ENCODE measurements around the gene DCAF5.

DNA sequence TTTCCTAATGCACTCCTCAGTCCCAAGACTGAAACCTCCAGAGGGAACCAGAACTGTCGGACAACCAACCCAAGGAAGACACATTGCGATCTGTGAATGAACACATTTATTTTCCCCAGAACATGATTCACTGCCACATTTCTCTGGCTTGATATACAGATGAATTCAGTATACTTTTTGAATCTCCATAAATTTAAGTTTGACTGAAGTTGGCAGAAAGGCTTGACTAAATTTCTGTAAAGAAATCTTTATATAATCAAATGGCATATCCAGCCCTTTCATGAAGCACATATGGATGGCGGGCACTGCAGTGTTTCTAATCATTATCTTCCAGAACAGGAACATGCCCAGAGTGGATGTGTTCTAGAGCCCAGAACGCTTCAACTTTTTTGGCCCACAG is 56.7 kb downstream of the DCAF5 start:
- TF ChIP-seq, protein P1, sequence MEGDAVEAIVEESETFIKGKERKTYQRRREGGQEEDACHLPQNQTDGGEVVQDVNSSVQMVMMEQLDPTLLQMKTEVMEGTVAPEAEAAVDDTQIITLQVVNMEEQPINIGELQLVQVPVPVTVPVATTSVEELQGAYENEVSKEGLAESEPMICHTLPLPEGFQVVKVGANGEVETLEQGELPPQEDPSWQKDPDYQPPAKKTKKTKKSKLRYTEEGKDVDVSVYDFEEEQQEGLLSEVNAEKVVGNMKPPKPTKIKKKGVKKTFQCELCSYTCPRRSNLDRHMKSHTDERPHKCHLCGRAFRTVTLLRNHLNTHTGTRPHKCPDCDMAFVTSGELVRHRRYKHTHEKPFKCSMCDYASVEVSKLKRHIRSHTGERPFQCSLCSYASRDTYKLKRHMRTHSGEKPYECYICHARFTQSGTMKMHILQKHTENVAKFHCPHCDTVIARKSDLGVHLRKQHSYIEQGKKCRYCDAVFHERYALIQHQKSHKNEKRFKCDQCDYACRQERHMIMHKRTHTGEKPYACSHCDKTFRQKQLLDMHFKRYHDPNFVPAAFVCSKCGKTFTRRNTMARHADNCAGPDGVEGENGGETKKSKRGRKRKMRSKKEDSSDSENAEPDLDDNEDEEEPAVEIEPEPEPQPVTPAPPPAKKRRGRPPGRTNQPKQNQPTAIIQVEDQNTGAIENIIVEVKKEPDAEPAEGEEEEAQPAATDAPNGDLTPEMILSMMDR (optimal IDR thresholded peaks at IDR 0.05 in 1 of 3, IDR thresholded peaks at IDR 0.05 in 1 of 3, conservative IDR thresholded peaks at IDR 0.05 in 1 of 3; ENCODE audit: extremely low read depth in 1 of 3, insufficient read depth in 2 of 3, low read length in 3 of 3), result no peak
- TF ChIP-seq EZH2 (IDR thresholded peaks at IDR 0.05; ENCODE audit: low read length), result no peak
